ENCODE results near the gene KIF4B.
"Not testable (repeated sequence)": the region's sequence is repeated elsewhere in the genome, so short reads cannot be mapped to it uniquely, and the experiment has no call there.

Gene KIF4B

DNA sequence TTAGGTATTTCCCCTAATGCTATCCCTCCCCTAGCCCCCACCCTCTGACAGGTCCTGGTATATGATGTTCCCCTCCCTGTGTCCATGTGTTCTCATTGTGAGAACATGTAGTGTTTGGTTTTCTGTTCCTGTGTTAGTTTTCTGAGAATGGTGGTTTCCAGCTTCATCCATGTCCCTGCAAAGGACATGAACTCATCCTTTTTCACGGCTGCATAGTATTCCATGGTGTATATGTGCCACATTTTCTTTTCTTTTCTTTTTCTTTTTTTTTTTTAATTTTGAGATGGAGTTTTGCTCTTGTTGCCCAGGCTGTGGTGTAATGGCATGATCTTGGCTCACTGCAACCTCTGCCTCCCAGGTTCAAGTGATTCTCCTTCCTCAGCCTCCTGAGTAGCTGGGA, 7.3 kb upstream of the KIF4B start:
- FAIRE-seq: not testable (repeated sequence)

DNA sequence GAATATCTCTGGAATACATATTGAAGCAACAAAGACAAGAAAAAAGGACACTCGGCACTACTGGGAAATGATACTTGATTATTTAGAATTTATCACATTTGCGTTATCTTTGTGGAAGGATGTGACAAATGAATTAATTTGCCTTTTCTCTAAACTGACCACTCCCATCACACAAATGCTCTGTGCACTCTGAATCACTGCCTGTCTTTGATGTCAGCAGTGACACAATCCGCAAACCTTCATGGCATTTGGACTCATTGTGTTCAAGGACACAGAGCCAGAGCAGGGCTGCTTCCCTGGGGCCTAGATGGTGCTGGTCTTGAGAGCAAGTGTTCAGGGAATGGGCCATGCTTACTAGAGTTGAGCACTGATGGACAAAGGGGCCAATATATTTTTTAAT, 4.9 kb upstream of the KIF4B start:
- no peak for FAIRE-seq

DNA sequence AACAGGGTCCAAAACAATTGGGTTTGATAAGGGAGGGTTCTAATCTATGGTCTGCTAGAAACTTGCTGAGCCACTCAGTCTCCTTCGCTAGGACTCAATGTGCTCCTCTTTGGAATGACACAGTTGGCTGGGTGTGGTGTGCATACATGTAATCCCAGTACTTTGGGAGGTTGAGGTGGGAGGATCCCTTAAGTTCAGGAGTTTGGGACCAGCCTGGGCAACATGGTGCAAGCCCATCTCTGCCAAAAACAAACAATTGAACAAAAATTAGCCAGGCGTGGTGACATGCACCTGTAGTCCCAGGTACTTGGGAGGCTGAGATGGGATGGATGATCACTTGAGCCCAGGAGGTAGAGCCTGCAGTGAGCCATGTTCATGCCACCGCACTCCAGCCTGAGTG, 2.7 kb upstream of the KIF4B start:
- FAIRE-seq: no peak

DNA sequence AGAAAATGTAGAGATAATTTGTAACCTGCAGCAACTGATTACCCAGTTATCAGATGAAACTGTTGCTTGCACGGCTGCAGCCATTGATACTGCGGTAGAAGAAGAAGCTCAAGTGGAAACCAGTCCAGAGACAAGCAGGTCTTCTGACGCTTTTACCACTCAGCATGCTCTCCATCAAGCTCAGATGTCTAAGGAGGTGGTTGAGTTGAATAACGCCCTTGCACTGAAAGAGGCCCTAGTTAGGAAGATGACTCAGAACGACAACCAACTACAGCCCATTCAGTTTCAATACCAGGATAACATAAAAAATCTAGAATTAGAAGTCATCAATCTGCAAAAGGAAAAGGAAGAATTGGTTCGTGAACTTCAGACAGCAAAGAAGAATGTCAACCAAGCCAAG, 1.7 kb downstream of the KIF4B start:
- no peak for FAIRE-seq

DNA sequence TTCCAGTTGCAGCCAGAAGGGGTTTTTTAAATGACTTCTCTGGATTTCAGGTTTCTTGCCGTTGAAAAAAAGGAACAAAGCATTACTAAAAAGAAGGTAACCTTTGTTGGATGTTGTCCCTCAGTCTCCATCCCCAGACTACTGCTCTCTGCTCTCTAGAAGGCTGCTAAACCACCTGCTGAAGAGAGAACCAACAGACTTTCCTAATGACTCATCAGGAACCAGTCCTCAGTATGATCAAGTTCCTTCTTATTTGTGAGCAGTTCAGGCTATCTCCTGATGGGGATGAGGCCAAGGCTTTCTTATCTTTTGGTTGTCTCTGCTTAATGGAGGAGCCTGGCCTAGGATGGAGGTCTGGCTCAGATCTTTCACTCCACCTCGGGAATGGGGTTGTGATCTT, 4.1 kb downstream of the KIF4B start:
- no peak for FAIRE-seq

DNA sequence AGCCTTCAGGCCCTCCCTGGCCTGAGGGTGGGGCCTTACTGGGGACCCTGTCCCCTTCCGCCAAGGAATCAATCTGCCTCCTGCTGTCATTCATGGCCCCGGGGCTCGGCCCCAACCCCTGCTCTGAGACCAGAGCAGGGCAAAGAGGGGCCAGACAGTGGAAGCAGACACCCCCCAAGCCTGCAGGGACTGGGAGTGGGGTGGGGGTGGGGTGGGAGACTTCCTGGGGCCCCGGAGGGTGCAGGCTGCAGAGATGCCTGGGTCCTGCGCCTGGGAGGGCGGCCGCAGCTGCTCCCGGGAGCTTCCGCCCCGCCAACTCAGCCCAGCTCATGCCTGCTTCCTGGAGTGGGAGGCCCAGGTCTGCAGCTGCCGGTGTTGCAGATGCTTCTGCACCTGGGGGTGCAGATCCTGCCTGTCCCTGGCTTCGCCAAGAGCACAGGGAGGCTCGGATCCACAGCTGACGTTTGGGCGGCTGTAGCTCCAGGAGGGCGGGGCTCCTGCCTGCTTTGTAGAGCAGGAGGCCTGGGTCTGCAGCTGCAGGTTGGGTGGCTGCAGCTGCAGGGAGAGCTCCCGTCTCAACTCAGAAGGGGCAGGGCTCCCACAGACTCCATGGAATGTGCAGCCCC, 6.2 kb downstream of the KIF4B start:
- FAIRE-seq: no peak

DNA sequence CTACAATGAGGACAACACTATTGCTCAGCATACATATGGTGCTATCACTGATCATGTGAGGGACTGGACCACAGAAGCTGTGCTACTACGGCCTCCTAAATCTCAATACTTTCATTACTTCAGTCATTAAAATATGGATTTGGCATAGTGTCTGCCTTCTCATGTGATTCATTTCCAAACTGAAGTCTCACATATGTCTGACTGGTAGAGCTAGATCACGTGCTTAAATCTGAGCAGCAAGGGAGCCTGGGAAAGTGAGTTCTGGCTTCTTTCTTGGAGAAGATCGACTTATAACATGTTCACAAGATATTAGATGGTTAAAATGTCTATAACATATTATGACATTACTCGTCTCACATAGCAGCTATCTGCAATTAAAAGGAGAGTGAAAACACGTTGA, 8.3 kb downstream of the KIF4B start:
- FAIRE-seq: no peak

DNA sequence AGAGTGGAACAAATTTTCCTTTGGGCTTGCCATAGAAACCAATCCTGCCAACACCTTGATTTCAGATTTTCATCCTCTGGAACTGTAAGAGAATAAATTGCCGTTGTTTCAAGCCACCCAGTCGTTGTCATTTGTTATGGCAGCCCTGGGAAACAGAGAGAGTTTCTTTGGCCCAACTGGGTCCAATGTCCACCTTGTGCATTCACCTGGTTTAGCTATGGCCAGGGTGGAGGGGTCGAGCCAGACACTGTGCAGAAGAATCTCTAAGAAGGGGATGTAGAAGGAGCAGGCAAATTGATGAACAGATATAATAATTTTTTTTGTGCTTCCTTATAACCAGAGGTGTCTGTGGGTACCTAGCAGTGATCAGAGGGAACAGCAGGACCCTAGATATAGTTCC, 9.8 kb downstream of the KIF4B start:
- FAIRE-seq: no peak

DNA sequence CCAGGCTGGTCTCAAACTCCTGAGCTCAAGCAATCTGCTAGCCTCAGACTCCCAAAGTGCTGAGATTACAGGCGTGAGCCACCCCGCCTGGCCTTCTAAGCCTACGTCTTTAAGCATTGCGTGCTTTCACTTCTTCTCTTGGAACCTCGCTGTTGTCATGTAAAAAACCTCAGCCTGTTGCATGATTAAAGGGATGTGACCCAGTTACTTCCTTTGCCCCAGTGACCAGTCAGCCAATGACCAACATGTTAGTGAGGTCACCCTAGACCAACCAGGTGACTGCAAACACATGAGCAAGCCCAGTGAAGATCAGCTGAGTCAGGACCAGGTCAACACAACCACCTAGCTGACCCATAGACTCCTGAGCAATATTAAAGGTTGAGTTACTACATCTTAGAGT, 10.5 kb downstream of the KIF4B start:
- no peak for FAIRE-seq

DNA sequence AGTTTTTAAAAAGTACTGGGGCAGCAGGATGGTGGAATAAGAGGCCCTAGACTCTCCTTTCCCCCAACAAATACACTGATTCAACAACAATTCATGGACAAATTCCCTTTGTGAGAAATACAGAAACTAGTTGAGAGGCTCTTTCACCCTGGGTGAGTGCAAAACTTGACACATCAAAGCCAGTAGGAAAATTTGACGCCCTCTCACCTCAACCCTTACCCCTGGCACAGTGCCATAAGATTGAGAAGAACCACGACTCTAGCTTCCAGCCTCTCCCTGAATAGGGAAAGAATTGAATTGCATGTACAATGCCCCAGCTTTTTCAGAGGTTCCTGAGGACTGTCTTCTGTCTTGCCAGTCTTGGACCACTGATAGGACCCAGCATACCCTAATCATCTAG, 12.3 kb downstream of the KIF4B start:
- FAIRE-seq: no peak

DNA sequence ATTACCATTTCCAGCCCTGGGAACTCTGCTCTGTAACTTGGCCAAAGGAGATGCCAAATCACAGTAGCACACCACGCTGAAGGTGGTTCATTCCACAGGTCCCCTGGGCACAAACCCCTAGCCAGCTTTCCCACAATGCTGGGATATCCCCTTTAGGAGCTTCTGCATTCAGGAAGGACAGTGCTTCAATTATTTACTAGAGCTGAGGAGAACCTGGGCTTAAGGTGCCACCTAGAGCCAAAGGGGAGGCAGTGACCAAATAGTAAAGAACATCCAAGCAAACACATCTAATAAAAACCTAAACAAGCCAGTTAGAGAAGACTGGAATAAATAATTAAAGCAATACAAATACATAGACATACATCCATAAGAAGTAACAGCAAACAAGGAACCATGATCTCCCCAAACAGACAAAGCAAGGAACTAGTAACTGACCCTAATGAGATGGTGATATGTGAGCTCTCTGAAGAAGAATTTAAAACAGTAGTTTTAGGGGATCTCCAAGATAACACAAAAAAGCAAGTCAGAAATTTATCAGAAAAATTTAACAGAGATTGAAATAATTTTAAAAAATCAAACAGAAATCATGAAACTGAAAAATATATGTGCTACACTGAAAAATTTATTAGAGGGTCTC, 14.6 kb downstream of the KIF4B start:
- no peak for FAIRE-seq

DNA sequence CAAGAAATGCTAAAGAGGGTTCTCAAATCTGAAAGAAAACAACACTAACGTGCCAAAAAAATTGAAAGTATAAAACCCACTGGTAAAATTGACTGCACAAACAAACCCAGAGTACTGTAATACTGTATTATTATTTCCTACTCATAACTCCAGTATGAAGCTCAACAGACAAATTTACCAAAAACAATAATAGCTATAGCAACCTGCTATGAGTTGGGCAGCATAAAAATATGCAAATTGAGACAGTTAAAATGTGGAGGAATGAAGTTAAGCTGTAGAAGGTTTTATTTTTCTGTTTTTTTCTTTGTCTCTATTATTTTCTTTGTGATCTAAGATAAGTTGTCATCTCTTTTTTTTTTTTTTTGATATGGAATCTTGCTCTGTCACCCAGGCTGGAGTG, 15.7 kb downstream of the KIF4B start:
- FAIRE-seq: no peak

DNA sequence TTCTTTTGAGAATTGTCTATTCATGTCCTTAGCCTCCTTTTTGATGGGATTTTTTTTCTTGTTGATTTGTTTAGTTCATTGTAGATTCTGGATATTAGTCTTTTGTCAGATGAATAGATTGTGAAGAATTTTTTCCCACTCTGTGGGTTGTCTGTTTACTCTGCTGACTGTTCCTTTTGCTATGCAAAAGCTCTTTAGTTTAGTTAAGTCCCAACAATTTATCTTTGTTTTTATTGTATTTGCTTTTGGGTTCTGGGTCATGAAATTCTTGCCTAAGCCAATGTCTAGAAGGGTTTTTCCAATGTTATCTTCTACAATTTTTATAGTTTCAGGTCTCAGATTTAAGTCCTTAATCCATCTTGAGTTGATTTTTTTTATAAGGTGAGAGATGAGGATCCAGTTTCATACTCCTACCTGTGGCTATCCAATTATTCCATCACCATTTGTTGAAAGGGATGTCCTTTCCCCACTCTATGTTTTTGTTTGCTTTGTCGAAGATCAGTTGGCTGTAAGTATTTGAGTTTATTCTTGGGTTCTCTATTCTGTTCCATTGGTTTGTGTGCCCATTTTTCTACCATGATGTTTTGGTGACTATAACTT, 20.7 kb downstream of the KIF4B start:
- not testable (repeated sequence) for FAIRE-seq

DNA sequence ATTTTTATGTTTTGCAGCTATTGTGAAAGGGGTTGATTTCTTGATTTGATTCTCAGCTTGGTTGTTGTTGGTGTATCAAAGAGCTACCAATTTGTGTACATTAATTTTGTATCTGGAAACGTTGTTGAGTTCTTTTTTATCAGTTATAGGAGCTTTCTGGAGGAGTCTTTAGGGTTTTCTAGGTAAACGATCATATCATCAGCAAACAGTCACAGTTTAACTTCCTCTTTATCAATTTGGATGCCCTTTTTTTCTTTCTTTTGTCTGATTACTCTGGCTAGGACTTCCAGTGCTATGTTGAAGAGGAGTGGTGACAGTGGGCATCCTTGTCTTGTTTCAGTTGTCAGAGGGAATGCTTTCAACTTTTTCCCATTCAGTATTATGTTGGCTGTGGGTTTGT, 21.5 kb downstream of the KIF4B start:
- not testable (repeated sequence) for FAIRE-seq

DNA sequence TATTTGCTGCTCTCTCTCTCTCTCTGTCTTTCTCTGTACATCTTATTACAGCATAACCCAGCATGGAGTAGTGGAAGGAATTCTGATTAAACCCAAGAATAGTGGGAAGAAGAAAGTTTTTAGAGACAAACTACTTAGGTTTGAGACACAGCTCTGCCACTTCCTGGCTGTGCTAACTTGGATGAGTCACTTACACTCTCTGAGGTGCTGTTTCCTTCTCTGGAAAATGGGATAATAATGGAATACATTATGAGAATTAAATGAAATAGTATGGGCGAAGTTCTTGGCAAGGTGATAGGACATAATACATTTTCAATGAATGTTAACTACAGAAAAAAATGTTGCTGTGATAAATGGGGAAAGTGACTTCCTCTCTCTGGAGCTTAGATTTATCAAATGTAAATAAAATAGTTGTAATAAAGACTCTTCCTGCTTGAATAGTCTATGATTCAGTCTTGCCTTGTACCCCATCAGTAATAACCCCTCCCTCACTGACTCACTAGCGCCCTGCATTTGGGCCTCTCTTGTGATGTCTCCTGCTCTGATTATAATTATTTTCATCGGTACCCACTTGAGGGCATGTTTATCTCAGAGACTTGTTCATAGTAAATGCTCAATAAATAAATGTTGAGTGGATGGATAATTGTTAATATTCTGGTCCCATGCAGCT, 27.6 kb downstream of the KIF4B start:
- FAIRE-seq: no peak

DNA sequence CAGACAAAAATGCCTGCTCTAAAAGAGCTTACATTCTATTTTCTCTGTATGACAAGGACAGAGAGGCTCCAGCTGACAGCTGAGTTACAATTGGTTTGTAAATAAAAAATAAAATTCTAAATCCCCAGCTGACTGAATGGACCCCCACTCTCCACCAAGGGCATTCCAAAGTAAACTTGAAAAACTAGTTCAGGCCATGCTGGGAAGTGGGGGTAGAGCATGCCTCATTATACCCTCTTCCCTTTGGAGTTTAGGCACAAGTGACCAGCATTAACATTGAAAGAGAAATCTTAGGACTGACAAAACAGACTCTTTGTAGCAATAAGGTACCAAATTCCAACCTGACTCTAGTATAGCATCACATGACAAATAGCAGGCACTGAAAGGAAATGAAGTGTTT, 31.0 kb downstream of the KIF4B start:
- FAIRE-seq: no peak

DNA sequence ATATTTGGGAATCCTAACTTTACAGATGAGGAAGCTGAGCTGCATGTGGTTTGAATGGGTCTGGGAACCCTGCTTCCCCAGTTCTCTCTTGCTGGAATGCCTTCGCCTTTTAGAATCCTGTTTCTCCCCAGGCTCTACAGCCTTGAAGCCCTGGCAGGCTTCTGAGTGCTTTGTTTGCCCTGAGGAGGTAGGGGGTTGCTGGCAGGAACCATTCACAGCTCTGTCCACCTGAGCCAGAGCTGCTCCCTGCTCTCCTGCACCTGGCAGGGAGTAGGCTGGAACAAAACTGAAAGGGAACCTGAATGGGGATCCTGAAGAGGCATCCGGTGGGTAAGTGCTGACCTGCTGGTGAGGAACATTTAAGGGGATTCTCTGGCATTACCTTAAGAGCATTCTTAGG, 33.0 kb downstream of the KIF4B start:
- FAIRE-seq: no peak

DNA sequence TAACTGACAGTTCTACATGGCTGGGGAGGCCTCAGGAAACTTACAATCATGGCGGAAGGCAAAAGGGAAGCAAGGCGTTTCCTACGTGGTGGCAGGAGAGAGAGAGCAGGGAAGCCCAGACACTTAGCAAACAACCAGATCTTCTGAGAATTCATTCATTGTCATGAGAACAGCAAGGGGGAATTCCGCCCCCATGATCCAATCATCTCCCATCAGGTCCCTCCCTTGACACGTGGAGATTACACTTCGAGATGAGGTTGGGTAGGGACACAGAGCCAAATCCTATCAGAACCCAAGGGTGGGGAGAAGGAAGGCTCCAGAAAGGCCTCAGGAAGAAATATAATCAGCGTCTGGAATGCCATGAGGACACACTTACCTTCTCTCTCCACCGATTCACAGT, 34.3 kb downstream of the KIF4B start:
- no peak for FAIRE-seq

DNA sequence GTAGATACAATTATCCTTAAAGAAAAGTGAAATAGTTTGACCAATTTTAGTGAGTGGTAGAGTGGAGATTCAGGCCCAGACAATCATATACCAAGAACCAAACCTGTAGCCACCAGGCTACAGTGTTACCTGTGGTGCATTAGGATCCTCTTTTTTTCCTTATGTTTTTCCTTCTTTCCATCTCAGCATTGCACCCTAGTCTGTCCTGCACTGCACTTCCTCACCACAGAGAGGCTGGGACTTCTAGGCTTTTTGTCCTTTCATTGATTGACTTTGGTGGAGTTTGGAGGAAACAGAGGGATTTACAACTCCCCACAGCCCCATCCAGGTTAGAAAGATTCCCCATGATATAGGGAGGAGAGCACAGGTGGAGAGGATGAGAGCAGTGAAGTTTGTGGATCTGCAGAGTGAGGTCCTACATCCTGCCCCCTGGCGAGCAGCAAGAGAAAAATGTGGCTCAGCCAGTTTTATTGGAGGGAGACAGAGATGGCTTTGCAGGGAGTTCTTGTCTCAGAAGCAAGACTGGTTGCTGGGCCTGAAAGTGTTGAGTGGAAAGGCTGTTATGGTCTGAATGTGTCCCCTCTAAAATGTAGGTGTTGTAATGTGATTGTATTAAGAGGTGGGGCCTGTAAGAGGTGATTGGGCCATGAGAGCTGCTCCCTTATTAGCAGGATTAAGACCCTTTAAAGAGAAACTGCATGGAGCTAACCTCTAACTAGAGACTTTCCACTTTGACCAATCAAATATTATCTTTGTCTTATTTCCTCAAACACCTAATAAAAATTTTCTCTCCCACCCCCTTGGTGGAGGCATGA, 36.2 kb downstream of the KIF4B start:
- FAIRE-seq: no peak

DNA sequence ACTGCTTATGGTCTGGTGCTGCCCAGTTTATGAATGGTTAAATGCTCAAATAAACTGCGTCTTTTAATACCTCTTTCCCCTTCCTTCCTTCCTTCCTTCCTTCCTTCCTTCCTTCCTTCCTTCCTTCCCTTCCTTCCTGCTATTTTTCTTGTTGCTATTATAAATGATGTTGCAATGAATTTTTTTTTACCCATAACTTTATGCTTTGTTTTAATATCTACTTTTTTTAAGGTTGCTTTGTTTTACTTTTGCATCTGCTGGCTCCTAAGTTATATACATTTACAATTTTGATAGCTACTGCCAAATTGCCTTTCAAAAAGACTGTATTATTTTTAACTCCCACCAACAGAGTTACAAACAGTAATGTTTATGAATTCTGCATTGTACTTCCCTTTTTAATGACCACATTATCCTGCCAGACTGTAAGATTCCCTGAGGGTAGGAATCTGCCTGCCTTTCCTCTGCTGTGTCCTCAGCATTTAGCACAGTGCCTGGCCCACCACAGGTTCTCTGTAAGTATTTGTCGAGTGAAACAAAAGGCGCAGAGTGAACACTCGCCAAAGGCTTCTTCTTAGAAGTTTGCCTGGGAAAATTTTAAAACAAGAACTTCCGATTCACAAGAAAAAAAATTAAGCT, 36.9 kb downstream of the KIF4B start:
- FAIRE-seq: no peak

DNA sequence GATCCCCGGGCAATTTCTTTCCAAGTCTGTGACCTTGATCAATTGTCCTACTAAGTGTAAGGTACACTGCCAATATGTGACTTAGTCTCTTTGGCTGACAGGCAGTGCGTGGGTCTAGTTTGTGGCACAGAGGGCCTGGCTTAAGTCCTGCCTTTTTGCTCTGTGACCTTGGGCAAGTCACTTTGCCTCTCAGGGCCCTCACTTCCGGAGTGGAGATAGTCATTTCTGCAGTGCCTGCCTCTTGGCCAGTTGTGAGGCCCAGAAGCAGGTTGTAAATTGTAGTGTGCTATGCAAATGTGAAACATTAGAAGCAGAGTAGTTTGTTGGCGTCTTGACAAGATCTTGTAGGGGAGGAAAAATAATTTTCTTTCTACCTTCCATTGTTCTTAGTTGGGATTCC, 39.0 kb downstream of the KIF4B start:
- FAIRE-seq: no peak

DNA sequence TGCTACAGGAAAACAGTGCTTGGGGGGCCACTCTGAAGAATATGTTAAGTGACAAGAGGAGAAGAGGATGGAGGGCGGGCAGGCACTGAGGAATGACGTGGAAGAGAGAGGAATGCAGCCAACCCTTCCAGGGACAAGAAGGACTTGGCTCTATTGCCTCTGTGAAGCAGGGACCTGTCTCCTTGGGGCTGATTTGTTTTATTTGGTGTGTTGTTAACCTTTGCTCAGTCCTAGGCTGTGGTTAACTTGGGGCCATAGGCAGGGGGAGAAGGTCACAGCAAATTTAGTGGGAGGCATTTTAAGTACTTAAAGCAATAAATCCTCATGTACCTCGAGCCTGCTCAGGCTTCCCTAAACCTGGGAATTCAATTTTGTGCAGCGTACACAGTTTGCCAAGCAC, 39.9 kb downstream of the KIF4B start:
- no peak for FAIRE-seq
